Urinary bladder (tissue), 4 donors: ENCODE results near the gene SLC6A7. TPM values are rescaled to one million over a fixed set of nuclear protein-coding genes. Genes with fewer than 3 reads are reported as not detected.

Source experiments
- DNase-seq: peaks from one replicate; pipeline ENCODE4 v3.0.0-alpha.2; 2015; ENCODE audit errors: extremely low spot score
- H3K27ac ChIP-seq: one replicate; pipeline ENCODE4 v1.5.1; 2013; ENCODE audit warnings: low read depth, mild to moderate bottlenecking, moderate library complexity
- H3K36me3 ChIP-seq: one replicate; pipeline ENCODE4 v1.6.1; 2013; ENCODE audit warnings: mild to moderate bottlenecking, moderate library complexity; ENCODE audit not compliant: insufficient read depth
- H3K4me1 ChIP-seq: one replicate; pipeline ENCODE4 v1.6.1; 2013; ENCODE audit warnings: mild to moderate bottlenecking, moderate library complexity; ENCODE audit not compliant: insufficient read depth
- H3K4me3 ChIP-seq: one replicate; pipeline ENCODE4 v1.5.1; 2013; ENCODE audit warnings: low read depth, low read length
- WGBS: extraction: QIAGEN DNeasy Blood & Tissue Kit; methylation state at CpG from one replicate; pipeline ENCODE4 v1.1.7; 2013; 5-methylcytosine and 5-hydroxymethylcytosine counted together
- polyA plus RNA-seq: library from polyadenylated mRNA; stranded (reverse); fragments of 200-250 nt; gene quantifications from one replicate; pipeline ENCODE4 v1.2.3, GENCODE V29; 2013
- total RNA-seq: library from RNA; depleted of rRNA; stranded (reverse); fragments of >200 nt; gene quantifications from one replicate; pipeline ENCODE4 v1.2.3, GENCODE V29; 2014
- donor health status: healthy with polysubstance abuse.
- donor health status: healthy.

SLC6A7 gene
- total and polyA plus RNA-seq, 2 donors, result 0.01 TPM; not detected in 1

- DNase-seq, result no peak
- Histone ChIP-seq H3K27ac (no peak overlapping the region), H3K4me3 (no peak overlapping the region), H3K36me3 (no peaks in the 10 kb centered on the region), H3K4me1 (no peaks in the 10 kb centered on the region)
- WGBS, result 71% methylated on average over 5 of the region's 5 CpGs
Observed at GRCh38 chr5:150160448-150161081, 29.3 kb upstream of the SLC6A7 start.

GRCh38 chr5:150161242-150162141, 28.4 kb upstream of the SLC6A7 start:
- no peaks in the 10 kb centered on the region for H3K4me1 ChIP-seq
- H3K4me3 ChIP-seq, result no peak overlapping the region
- no peaks in the 10 kb centered on the region for H3K36me3 ChIP-seq
- no peak overlapping the region for H3K27ac ChIP-seq
- 62% methylated on average over 14 of the region's 14 CpGs for WGBS
- no peak for DNase-seq

- Histone ChIP-seq H3K27ac (no peak overlapping the region), H3K4me1 (no peaks in the 10 kb centered on the region), H3K36me3 (no peaks in the 10 kb centered on the region), H3K4me3 (no peak overlapping the region)
- WGBS, result 85% methylated on average over 3 of the region's 3 CpGs
- DNase-seq, result no peak
Observed at GRCh38 chr5:150162142-150162513, 27.7 kb upstream of the SLC6A7 start.

- no peaks in the 10 kb centered on the region for H3K4me1 ChIP-seq
- no peak for DNase-seq
- H3K36me3 ChIP-seq, result no peaks in the 10 kb centered on the region
- no peak overlapping the region for H3K27ac ChIP-seq
- WGBS, result 70% methylated on average over 3 of the region's 3 CpGs
- H3K4me3 ChIP-seq, result no peak overlapping the region
Observed at GRCh38 chr5:150163035-150163434, 26.8 kb upstream of the SLC6A7 start.

- no peak overlapping the region for H3K4me3 ChIP-seq
- 34% methylated on average over 13 of the region's 13 CpGs for WGBS
- no peak for DNase-seq
- no peaks in the 10 kb centered on the region for H3K4me1 ChIP-seq
- no peak overlapping the region for H3K27ac ChIP-seq
- H3K36me3 ChIP-seq, result no peaks in the 10 kb centered on the region
Observed at GRCh38 chr5:150163547-150164059, 26.3 kb upstream of the SLC6A7 start.

GRCh38 chr5:150164211-150164980, 25.5 kb upstream of the SLC6A7 start:
- Histone ChIP-seq H3K4me3 (no peak overlapping the region), H3K4me1 (no peaks in the 10 kb centered on the region), H3K27ac (peak overlapping the region; percentile 0), H3K36me3 (no peaks in the 10 kb centered on the region)
- 52% methylated on average over 6 of the region's 6 CpGs for WGBS
- DNase-seq, result no peak

GRCh38 chr5:150166037-150166649, 23.7 kb upstream of the SLC6A7 start:
- WGBS, result 84% methylated on average over 27 of the region's 27 CpGs
- no peak for DNase-seq
- Histone ChIP-seq H3K4me3 (no peak overlapping the region), H3K27ac (no peak overlapping the region), H3K4me1 (no peaks in the 10 kb centered on the region), H3K36me3 (no peaks in the 10 kb centered on the region)

- no peaks in the 10 kb centered on the region for H3K36me3 ChIP-seq
- 51% methylated on average over 93 of the region's 93 CpGs for WGBS
- no peak within 1 kb of the TSS for H3K4me3 ChIP-seq
- DNase-seq, result no peak
- H3K4me1 ChIP-seq, result no peaks in the 10 kb centered on the region
- H3K27ac ChIP-seq, result no peak within 1 kb of the TSS
Observed at GRCh38 chr5:150166650-150167511, 23.0 kb upstream of the SLC6A7 start, which contains the start of gene CDX1. TSS of gene CDX1 (plus strand) at chr5:150166778. CDS start at chr5:150166877, 99 bp downstream.

- H3K27ac ChIP-seq, result no peak overlapping the region
- no peaks in the 10 kb centered on the region for H3K4me1 ChIP-seq
- no peaks in the 10 kb centered on the region for H3K36me3 ChIP-seq
- 78% methylated on average over 15 of the region's 15 CpGs for WGBS
- H3K4me3 ChIP-seq, result no peak overlapping the region
- DNase-seq, result no peak
Observed at GRCh38 chr5:150167512-150167850, 22.4 kb upstream of the SLC6A7 start.

- 86% methylated on average over 14 of the region's 14 CpGs for WGBS
- no peaks in the 10 kb centered on the region for H3K36me3 ChIP-seq
- no peak overlapping the region for H3K27ac ChIP-seq
- no peak for DNase-seq
- H3K4me3 ChIP-seq, result no peak overlapping the region
- H3K4me1 ChIP-seq, result no peaks in the 10 kb centered on the region
Observed at GRCh38 chr5:150167908-150168307, 22.0 kb upstream of the SLC6A7 start.

GRCh38 chr5:150168864-150169263, 21.0 kb upstream of the SLC6A7 start:
- H3K4me1 ChIP-seq, result no peaks in the 10 kb centered on the region
- H3K27ac ChIP-seq, result no peak overlapping the region
- 44% methylated on average over 3 of the region's 3 CpGs for WGBS
- H3K4me3 ChIP-seq, result no peak overlapping the region
- DNase-seq, result no peak
- no peaks in the 10 kb centered on the region for H3K36me3 ChIP-seq

GRCh38 chr5:150172145-150172544, 17.7 kb upstream of the SLC6A7 start:
- no peak overlapping the region for H3K4me3 ChIP-seq
- no peaks in the 10 kb centered on the region for H3K4me1 ChIP-seq
- H3K27ac ChIP-seq, result no peak overlapping the region
- WGBS, result 68% methylated on average over 1 of the region's 1 CpG
- H3K36me3 ChIP-seq, result no peaks in the 10 kb centered on the region
- no peak for DNase-seq
